ENCODE results near the gene IER5.

DNA sequence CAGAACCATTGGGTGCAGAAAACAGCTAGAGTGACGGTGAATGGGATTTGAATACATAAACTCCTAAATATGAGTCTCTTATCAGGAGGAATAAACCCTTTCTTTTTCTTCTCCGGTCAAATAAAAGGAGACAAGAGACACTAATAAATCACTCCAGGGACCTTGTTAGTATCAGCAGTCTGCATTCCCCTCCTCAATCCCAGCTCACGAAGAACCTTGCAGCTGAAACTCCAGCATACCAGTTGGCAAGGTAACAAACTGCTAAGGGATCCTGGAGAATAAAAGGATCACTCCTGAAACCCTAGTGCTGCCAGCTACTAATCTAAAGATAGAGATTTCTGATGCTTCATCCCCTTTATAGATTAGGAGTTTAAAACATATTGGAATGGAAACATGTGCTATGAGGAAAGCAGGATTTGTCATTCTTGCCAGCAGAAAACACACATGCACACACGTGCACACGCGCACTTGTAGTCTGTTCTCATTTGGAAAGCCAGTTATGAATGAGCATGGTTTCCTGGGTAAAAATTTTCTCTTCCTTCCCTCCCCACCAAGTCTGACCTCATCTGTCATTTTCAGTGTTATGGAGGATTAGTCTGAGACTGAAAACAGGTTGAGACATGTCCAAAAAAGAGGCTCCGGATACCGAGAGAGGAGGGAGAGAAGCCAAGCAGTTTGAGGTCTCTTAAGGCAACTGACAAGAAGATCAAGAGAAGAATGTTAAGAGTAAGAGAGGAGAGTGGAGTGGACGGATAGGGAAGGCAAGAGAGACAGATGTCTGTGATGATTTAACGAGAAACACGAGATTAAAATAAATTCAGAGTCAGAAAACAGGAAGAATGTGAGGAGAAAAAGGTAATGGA is 10.9 kb downstream of the IER5 start:
- TF ChIP-seq, protein P1, sequence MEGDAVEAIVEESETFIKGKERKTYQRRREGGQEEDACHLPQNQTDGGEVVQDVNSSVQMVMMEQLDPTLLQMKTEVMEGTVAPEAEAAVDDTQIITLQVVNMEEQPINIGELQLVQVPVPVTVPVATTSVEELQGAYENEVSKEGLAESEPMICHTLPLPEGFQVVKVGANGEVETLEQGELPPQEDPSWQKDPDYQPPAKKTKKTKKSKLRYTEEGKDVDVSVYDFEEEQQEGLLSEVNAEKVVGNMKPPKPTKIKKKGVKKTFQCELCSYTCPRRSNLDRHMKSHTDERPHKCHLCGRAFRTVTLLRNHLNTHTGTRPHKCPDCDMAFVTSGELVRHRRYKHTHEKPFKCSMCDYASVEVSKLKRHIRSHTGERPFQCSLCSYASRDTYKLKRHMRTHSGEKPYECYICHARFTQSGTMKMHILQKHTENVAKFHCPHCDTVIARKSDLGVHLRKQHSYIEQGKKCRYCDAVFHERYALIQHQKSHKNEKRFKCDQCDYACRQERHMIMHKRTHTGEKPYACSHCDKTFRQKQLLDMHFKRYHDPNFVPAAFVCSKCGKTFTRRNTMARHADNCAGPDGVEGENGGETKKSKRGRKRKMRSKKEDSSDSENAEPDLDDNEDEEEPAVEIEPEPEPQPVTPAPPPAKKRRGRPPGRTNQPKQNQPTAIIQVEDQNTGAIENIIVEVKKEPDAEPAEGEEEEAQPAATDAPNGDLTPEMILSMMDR (IDR thresholded peaks at IDR 0.05): no peak
- TF ChIP-seq CREB1 (CRISPR knock-in tag; IDR thresholded peaks at IDR 0.05) (no peak), TEAD4 (CRISPR knock-in tag; IDR thresholded peaks at IDR 0.05) (no peak), KAT7 (CRISPR knock-in tag; IDR thresholded peaks at IDR 0.05; ENCODE audit: borderline replicate concordance) (no peak), ZNF423 (CRISPR knock-in tag; IDR thresholded peaks at IDR 0.05) (no peak)
- TF ChIP-seq, protein P2, sequence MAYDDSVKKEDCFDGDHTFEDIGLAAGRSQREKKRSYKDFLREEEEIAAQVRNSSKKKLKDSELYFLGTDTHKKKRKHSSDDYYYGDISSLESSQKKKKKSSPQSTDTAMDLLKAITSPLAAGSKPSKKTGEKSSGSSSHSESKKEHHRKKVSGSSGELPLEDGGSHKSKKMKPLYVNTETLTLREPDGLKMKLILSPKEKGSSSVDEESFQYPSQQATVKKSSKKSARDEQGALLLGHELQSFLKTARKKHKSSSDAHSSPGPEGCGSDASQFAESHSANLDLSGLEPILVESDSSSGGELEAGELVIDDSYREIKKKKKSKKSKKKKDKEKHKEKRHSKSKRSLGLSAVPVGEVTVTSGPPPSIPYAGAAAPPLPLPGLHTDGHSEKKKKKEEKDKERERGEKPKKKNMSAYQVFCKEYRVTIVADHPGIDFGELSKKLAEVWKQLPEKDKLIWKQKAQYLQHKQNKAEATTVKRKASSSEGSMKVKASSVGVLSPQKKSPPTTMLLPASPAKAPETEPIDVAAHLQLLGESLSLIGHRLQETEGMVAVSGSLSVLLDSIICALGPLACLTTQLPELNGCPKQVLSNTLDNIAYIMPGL (CRISPR knock-in tag; IDR thresholded peaks at IDR 0.05): no peak
